LNCaP clone FGC (cell line): ENCODE measurements around the gene ARHGAP18.

Source experiments
- DNase-seq: peaks from one replicate; pipeline ENCODE4 v3.0.0-alpha.2; 2011; ENCODE audit warnings: low read depth
- H3K4me3 ChIP-seq: 2 replicates; pipeline ENCODE4 v1.5.1; 2011; ENCODE audit warnings: mild to moderate bottlenecking, low read depth, low read length, control low read depth
- CTCF ChIP-seq: IDR thresholded peaks from 2 replicates; pipeline ENCODE4 v1.5.1; 2012; ENCODE audit warnings: mild to moderate bottlenecking; ENCODE audit not compliant: control insufficient read depth, insufficient read depth; ENCODE audit errors: extremely low read depth

Gene ARHGAP18

GRCh38 chr6:129659590-129660345 lies 50.2 kb downstream of the ARHGAP18 start:
- H3K4me3 ChIP-seq = no peak overlapping the region
- TF ChIP-seq CTCF = no peak
- DNase-seq = no peak

GRCh38 chr6:129659167-129659566 lies 50.8 kb downstream of the ARHGAP18 start:
- no peak for TF ChIP-seq CTCF

GRCh38 chr6:129657483-129657882 lies 52.5 kb downstream of the ARHGAP18 start:
- no peak for TF ChIP-seq CTCF
- DNase-seq = no peak
- no peak overlapping the region for H3K4me3 ChIP-seq

More at GRCh38 chr6:129659167-129659566, 50.8 kb downstream of the ARHGAP18 start:
- DNase-seq = no peak
- no peak overlapping the region for H3K4me3 ChIP-seq

- DNase-seq = peak; percentile 37
- no peak for TF ChIP-seq CTCF
- H3K4me3 ChIP-seq = no peak overlapping the region
Observed at GRCh38 chr6:129655334-129655733, 54.6 kb downstream of the ARHGAP18 start.

- no peak overlapping the region for H3K4me3 ChIP-seq
- no peak for TF ChIP-seq CTCF
- no peak for DNase-seq
Observed at GRCh38 chr6:129653746-129654145, 56.2 kb downstream of the ARHGAP18 start.

- DNase-seq = no peak
- H3K4me3 ChIP-seq = no peak overlapping the region
- TF ChIP-seq CTCF = no peak
Observed at GRCh38 chr6:129653229-129653628, 56.7 kb downstream of the ARHGAP18 start.

- H3K4me3 ChIP-seq = no peak overlapping the region
- no peak for DNase-seq
- TF ChIP-seq CTCF = no peak
Observed at GRCh38 chr6:129651291-129651691, 58.7 kb downstream of the ARHGAP18 start.
